Measurements from ENCODE around the gene ALG1L2. TPM values are rescaled to one million over a fixed set of nuclear protein-coding genes. Genes with fewer than 3 reads are reported as not detected.

Gene ALG1L2
- total RNA-seq: not detected in 2 replicates

GRCh38 chr3:130081351-130081881 is at the start of gene ALG1L2:
TSS of gene ALG1L2 (plus strand) at chr3:130081831. CDS start at chr3:130082017, 186 bp downstream.

Other genes with a start within 250 kb of the ALG1L2 start
- 2.3 and 3.0 TPM in 2 replicates for gene TMCC1, start 188.1 kb upstream of the ALG1L2 start, total RNA-seq
- 0.18 and 0.86 TPM in 2 replicates for gene TRH, start 107.1 kb upstream of the ALG1L2 start, total RNA-seq